Upper lobe of left lung (tissue), 4 donors: ENCODE data around the gene CALY.

Source experiments
- CTCF ChIP-seq, 6 experiments: fragments of 450-650 bp in 4 of 6; fragments of 200-600 bp in 2 of 6; sonication (generic) in 2 of 6; IDR thresholded peaks; one replicate each; pipeline ENCODE4 v1.5.1; 2016 to 2019; ENCODE audit warnings: antibody characterized with exemption in 6 of 6
- POLR2AphosphoS5 ChIP-seq, 2 donors: sonication (generic); formaldehyde crosslinking; IDR thresholded peaks; one replicate each; pipeline ENCODE4 v1.5.1; 2017; ENCODE audit warnings: antibody characterized with exemption in 2 of 2

- TF ChIP-seq POLR2AphosphoS5 (IDR thresholded peaks at IDR 0.05) (no peak), CTCF (IDR thresholded peaks at IDR 0.05) (no peak)
These were observed 26.8 kb downstream of the CALY start for GRCh38 chr10:133309720-133310398.
